Measurements from ENCODE around the gene TMEM35A. TPM values are rescaled to one million over a fixed set of nuclear protein-coding genes. Genes with fewer than 3 reads are reported as not detected.
A peak's percentile ranks its signal among the peaks of the same experiment; 100 is the strongest.
"Not testable (repeated sequence)": the region's sequence is repeated elsewhere in the genome, so short reads cannot be mapped to it uniquely, and the experiment has no call there.

Gene TMEM35A
- polyA plus RNA-seq, 1 of the 3 experiments (the other 2 are of a cell fraction): 5.6 TPM

GRCh38 chrX:101056551-101056950 lies 22.1 kb upstream of the TMEM35A start:
- H3K27me3 ChIP-seq (ENCODE audit: insufficient read depth); H3K79me2 ChIP-seq (ENCODE audit: insufficient read depth); H3K4me3 ChIP-seq (ENCODE audit: low read depth in 2 of 2, low read length in 1 of 2); H4K20me1 ChIP-seq (ENCODE audit: insufficient read depth); H3K4me1 ChIP-seq (ENCODE audit: control insufficient read depth in 1 of 2, insufficient read depth in 2 of 2, low read depth in 1 of 2, low read length in 1 of 2); CTCF ChIA-PET; H3K4me2 ChIP-seq; POLR2A ChIA-PET; H3K36me3 ChIP-seq (replicated peaks in 1 of 2; ENCODE audit: control insufficient read depth in 1 of 2, insufficient read depth in 2 of 2, low read length in 1 of 2); H3K9me3 ChIP-seq; H3F3A ChIP-seq (replicated peaks; ENCODE audit: insufficient read depth); H3K9ac ChIP-seq; DNase-seq; H3K9me2 ChIP-seq: not testable (repeated sequence)
- H3K27ac ChIP-seq (ENCODE audit: low read depth in 2 of 2, low read length in 1 of 2): peak overlapping the region in 1 of 2 experiments; percentile 47; a peak in 2 of 4 replicates
- H2AFZ ChIP-seq (ENCODE audit: low read depth): peak overlapping the region; percentile 67; the same call in 1 of the 2 replicates
- 44% methylated on average over 4 of the region's 4 CpGs for WGBS (ENCODE audit: low lambda C conversion rate)

GRCh38 chrX:101057093-101057714 lies 21.5 kb upstream of the TMEM35A start:
- H3K4me3 ChIP-seq (ENCODE audit: low read depth in 2 of 2, low read length in 1 of 2): no peak overlapping the region
- H3K4me2 ChIP-seq: peak overlapping the region; percentile 41; the same call in 1 of the 2 replicates
- WGBS (ENCODE audit: low lambda C conversion rate): 40% methylated on average over 3 of the region's 3 CpGs
- CTCF ChIA-PET: no interaction called here
- H3K27ac ChIP-seq (ENCODE audit: low read depth in 2 of 2, low read length in 1 of 2): peak overlapping the region in 1 of 2 experiments; percentile 47; a peak in 2 of 4 replicates
- POLR2A ChIA-PET: no interaction called here
- H3K36me3 ChIP-seq (replicated peaks in 1 of 2; ENCODE audit: control insufficient read depth in 1 of 2, insufficient read depth in 2 of 2, low read length in 1 of 2): no peaks in the 10 kb centered on the region
- no peak overlapping the region for H3K9ac ChIP-seq
- H3F3A ChIP-seq (replicated peaks; ENCODE audit: insufficient read depth): peaks cover 4% of the 10 kb centered on the region
- H3K4me1 ChIP-seq (ENCODE audit: control insufficient read depth in 1 of 2, insufficient read depth in 2 of 2, low read depth in 1 of 2, low read length in 1 of 2): no peaks in the 10 kb centered on the region
- H3K27me3 ChIP-seq (ENCODE audit: insufficient read depth): no peaks in the 10 kb centered on the region; the same call in 1 of the 2 replicates
- no peaks in the 10 kb centered on the region for H3K79me2 ChIP-seq (ENCODE audit: insufficient read depth)
- no peaks in the 10 kb centered on the region for H4K20me1 ChIP-seq (ENCODE audit: insufficient read depth)
- H3K9me3 ChIP-seq: no peaks in the 10 kb centered on the region
- H3K9me2 ChIP-seq: no peaks in the 10 kb centered on the region
- DNase-seq: no peak
- H2AFZ ChIP-seq (ENCODE audit: low read depth): peak overlapping the region; percentile 67
- TF ChIP-seq GABPA (IDR thresholded peaks at IDR 0.05; ENCODE audit: low read depth) (no peak), YY1 (IDR thresholded peaks at IDR 0.05; ENCODE audit: low read depth) (peak; percentile 49; the same call in 1 of the 2 replicates), TCF12 (IDR thresholded peaks at IDR 0.05) (0 out of 2 replicates have a peak, but pooled peaks have one; percentile 17), TAF1 (IDR thresholded peaks at IDR 0.05; ENCODE audit: borderline replicate concordance, low read depth, low read length) (no peak), FOSL2 (IDR thresholded peaks at IDR 0.05; ENCODE audit: borderline replicate concordance, low read depth) (peak; percentile 44; the same call in 1 of the 2 replicates), SMC3 (IDR thresholded peaks at IDR 0.05; ENCODE audit: low read depth, low read length) (no peak)

DNA sequence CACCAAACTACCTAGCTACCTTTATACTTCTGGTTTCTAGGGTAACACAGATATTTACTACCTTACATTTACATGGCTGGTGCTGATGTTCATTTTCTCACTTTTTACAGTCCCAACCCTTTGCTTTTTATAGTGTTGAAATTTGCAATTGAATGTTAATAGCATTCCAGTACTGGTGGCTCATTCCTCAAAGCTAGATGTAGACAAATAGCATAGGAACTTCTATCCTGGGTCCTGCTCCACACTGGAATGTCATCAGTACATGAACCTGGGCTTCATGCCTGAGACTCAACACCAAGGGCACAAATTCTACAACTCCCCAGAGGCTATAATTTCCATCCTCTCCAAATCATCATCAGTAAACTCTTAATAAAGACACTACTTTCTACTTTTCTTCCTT lies 16.5 kb upstream of the TMEM35A start:
- Histone ChIP-seq H3K4me3 (ENCODE audit: low read depth in 2 of 2, low read length in 1 of 2) (no peak overlapping the region), H4K20me1 (ENCODE audit: insufficient read depth) (no peaks in the 10 kb centered on the region), H3K79me2 (ENCODE audit: insufficient read depth) (no peaks in the 10 kb centered on the region), H3K27me3 (ENCODE audit: insufficient read depth) (no peaks in the 10 kb centered on the region), H3K9ac (no peak overlapping the region), H3K4me1 (ENCODE audit: control insufficient read depth in 1 of 2, insufficient read depth in 2 of 2, low read depth in 1 of 2, low read length in 1 of 2) (no peaks in the 10 kb centered on the region), H2AFZ (ENCODE audit: low read depth) (0 out of 2 replicates have a peak overlapping the region, but pooled peaks have one; percentile 9), H3K36me3 (replicated peaks in 1 of 2; ENCODE audit: control insufficient read depth in 1 of 2, insufficient read depth in 2 of 2, low read length in 1 of 2) (no peaks in the 10 kb centered on the region), H3K9me2 (no peaks in the 10 kb centered on the region), H3K9me3 (no peaks in the 10 kb centered on the region), H3F3A (replicated peaks; ENCODE audit: insufficient read depth) (no peaks in the 10 kb centered on the region), H3K4me2 (no peak overlapping the region), H3K27ac (ENCODE audit: low read depth in 2 of 2, low read length in 1 of 2) (no peak overlapping the region)
- DNase-seq: no peak
- no peak for TF ChIP-seq TEAD4 (IDR thresholded peaks at IDR 0.05; ENCODE audit: borderline replicate concordance, insufficient read depth)
- TF ChIP-seq POLR2AphosphoS5 (IDR thresholded peaks at IDR 0.05; ENCODE audit: low read depth, low read length): no peak
- TF ChIP-seq MXI1 (IDR thresholded peaks at IDR 0.05; ENCODE audit: low read depth, low read length): no peak
- no peak for TF ChIP-seq GABPA (IDR thresholded peaks at IDR 0.05; ENCODE audit: low read depth)
- TF ChIP-seq, protein P1, sequence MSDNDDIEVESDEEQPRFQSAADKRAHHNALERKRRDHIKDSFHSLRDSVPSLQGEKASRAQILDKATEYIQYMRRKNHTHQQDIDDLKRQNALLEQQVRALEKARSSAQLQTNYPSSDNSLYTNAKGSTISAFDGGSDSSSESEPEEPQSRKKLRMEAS (IDR thresholded peaks at IDR 0.05; ENCODE audit: low read depth): no peak
- no peak for TF ChIP-seq JUND (IDR thresholded peaks at IDR 0.05)
- no peak for TF ChIP-seq USF1 (IDR thresholded peaks at IDR 0.05; ENCODE audit: borderline replicate concordance, low read depth)
- TF ChIP-seq, protein P2, sequence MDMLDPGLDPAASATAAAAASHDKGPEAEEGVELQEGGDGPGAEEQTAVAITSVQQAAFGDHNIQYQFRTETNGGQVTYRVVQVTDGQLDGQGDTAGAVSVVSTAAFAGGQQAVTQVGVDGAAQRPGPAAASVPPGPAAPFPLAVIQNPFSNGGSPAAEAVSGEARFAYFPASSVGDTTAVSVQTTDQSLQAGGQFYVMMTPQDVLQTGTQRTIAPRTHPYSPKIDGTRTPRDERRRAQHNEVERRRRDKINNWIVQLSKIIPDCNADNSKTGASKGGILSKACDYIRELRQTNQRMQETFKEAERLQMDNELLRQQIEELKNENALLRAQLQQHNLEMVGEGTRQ (IDR thresholded peaks at IDR 0.05; ENCODE audit: borderline replicate concordance, low read depth, low read length): no peak
- TF ChIP-seq SIN3A (IDR thresholded peaks at IDR 0.05; ENCODE audit: borderline replicate concordance, low read depth, low read length): no peak
- no peak for TF ChIP-seq MEF2A (IDR thresholded peaks at IDR 0.05; ENCODE audit: borderline replicate concordance, low read depth)
- TF ChIP-seq FOXJ3 (CRISPR knock-in tag; IDR thresholded peaks at IDR 0.05): no peak
- no peak for TF ChIP-seq TAF1 (IDR thresholded peaks at IDR 0.05; ENCODE audit: borderline replicate concordance, low read depth, low read length)
- no peak for TF ChIP-seq PBX3 (IDR thresholded peaks at IDR 0.05)
- TF ChIP-seq YY1 (IDR thresholded peaks at IDR 0.05; ENCODE audit: low read depth): no peak
- no peak for TF ChIP-seq FOSL2 (IDR thresholded peaks at IDR 0.05; ENCODE audit: borderline replicate concordance, low read depth)
- TF ChIP-seq GATA2 (CRISPR knock-in tag; IDR thresholded peaks at IDR 0.05): no peak
- no peak for TF ChIP-seq FOXM1 (IDR thresholded peaks at IDR 0.05; ENCODE audit: low read depth)
- TF ChIP-seq ELF1 (IDR thresholded peaks at IDR 0.05): no peak
- TF ChIP-seq NRF1 (IDR thresholded peaks at IDR 0.05; ENCODE audit: low read depth, low read length): no peak
- no peak for TF ChIP-seq NFIC (IDR thresholded peaks at IDR 0.05; ENCODE audit: borderline replicate concordance)
- POLR2A ChIA-PET: no interaction called here
- CTCF ChIA-PET: no interaction called here

Measured in SK-N-SH (cell line).